HepG2 (cell line): ENCODE measurements around the gene WDR11. TPM values are rescaled to one million over a fixed set of nuclear protein-coding genes. Genes with fewer than 3 reads are reported as not detected.

ENCODE experiments used
- ATAC-seq: fragments of 200-7000 bp; cut with Tn5 transposase; 3 replicates; pipeline ENCODE4 v1.9.1; 2020; ENCODE audit warnings: mild to moderate bottlenecking, moderate library complexity
- BruUV-seq: library from RNA; stranded (reverse); fragments of 400-500 nt; replicated peaks from 2 replicates; lab custom pipeline; 2021; lab: Mats Ljungman, UMichigan
- CTCF ChIA-PET: fragments of 300-600 bp; formaldehyde crosslinking; extraction: SDS; loops from one replicate; lab custom pipeline; 2021; ENCODE audit warnings: low total read pairs, inconsistent platforms, low intra/inter-chr PET ratio; lab: Yijun Ruan, JAX
- POLR2A ChIA-PET: fragments of 350-600 bp; sonication (Branson Sonifier 250); formaldehyde crosslinking; loops from one replicate; lab custom pipeline; 2020; ENCODE audit warnings: antibody characterized with exemption, inconsistent platforms; lab: Yijun Ruan, JAX
- DNase-seq: peaks from one replicate; pipeline ENCODE4 v3.0.0-alpha.2; 2015; ENCODE audit warnings: low spot score
- FAIRE-seq: peaks from 3 replicates; lab custom pipeline; 2011; peaks lifted over from hg19 to GRCh38; lab: Jason Lieb, UNC
- H2AFZ ChIP-seq: one replicate; pipeline ENCODE4 v1.6.1; 2011; ENCODE audit warnings: low read length, inconsistent platforms
- H3K27ac ChIP-seq: fragments of 300-600 bp; 3 replicates; pipeline ENCODE4 v1.8.0; 2011; ENCODE audit warnings: mixed run types, mild to moderate bottlenecking, mixed read lengths, low read length, inconsistent platforms; ENCODE audit not compliant: insufficient read depth; ENCODE audit errors: extremely low read length
- H3K27me3 ChIP-seq, 2 experiments: fragments of 200-600 bp in 1 of 2; 2 replicates in 1 of 2; 3 replicates in 1 of 2; pipeline versions ENCODE4 v1.6.0 to v1.8.0; 2011; ENCODE audit warnings: low read length in 2 of 2, mild to moderate bottlenecking in 2 of 2, moderate library complexity in 2 of 2, inconsistent platforms in 1 of 2; ENCODE audit not compliant: insufficient read depth in 2 of 2, control insufficient read depth in 1 of 2
- H3K36me3 ChIP-seq, 2 experiments: fragments of 200-600 bp in 1 of 2; replicated peaks in 1 of 2; 2 replicates in 1 of 2; 3 replicates in 1 of 2; pipeline versions ENCODE4 v1.5.1 to v1.8.0; 2011; ENCODE audit warnings: low read length in 2 of 2, inconsistent platforms in 1 of 2; ENCODE audit not compliant: insufficient read depth in 2 of 2, control insufficient read depth in 1 of 2
- H3K4me1 ChIP-seq: 2 replicates; pipeline ENCODE4 v1.5.1; 2012; ENCODE audit warnings: low read length, inconsistent platforms; ENCODE audit not compliant: insufficient read depth
- H3K4me2 ChIP-seq: 2 replicates; pipeline ENCODE4 v1.6.0; 2011; ENCODE audit warnings: low read depth, low read length, inconsistent platforms
- H3K4me3 ChIP-seq, 3 experiments: fragments of 200-600 bp in 1 of 3; sonication (generic), shearing (Covaris generic) in 1 of 3; replicated peaks in 1 of 3; 2 replicates each; pipeline ENCODE4 v1.5.1; 2011 to 2016; ENCODE audit warnings: low read length in 3 of 3, inconsistent platforms in 2 of 3, low read depth in 2 of 3, mild to moderate bottlenecking in 2 of 3, control low read depth in 1 of 3, mixed read lengths in 1 of 3; ENCODE audit not compliant: insufficient read depth in 1 of 3
- H3K79me2 ChIP-seq: one replicate; pipeline ENCODE4 v1.6.1; 2011; ENCODE audit warnings: low read length, inconsistent platforms; ENCODE audit not compliant: insufficient read depth
- H3K9ac ChIP-seq: 2 replicates; pipeline ENCODE4 v1.6.0; 2011; ENCODE audit warnings: mild to moderate bottlenecking, low read depth, low read length, inconsistent platforms; ENCODE audit not compliant: insufficient read depth
- H3K9me3 ChIP-seq: 2 replicates; pipeline ENCODE4 v1.5.1; 2012; ENCODE audit warnings: mild to moderate bottlenecking, low read length
- H4K20me1 ChIP-seq: 2 replicates; pipeline ENCODE4 v1.6.0; 2011; ENCODE audit warnings: inconsistent platforms, mild to moderate bottlenecking, low read length, moderate library complexity; ENCODE audit not compliant: insufficient read depth
- AHR ChIP-seq: IDR thresholded peaks from 2 replicates; pipeline ENCODE4 v1.6.1; 2018; ENCODE audit warnings: missing genetic modification reagents, missing compliant biosample characterization
- ATRX ChIP-seq: sonication (generic); formaldehyde crosslinking; IDR thresholded peaks from 2 replicates; pipeline ENCODE4 v1.4.0; 2020; ENCODE audit warnings: missing genetic modification reagents, borderline replicate concordance
- FLYWCH1 ChIP-seq: sonication (generic); formaldehyde crosslinking; IDR thresholded peaks from 2 replicates; pipeline ENCODE4 v1.8.1; 2023; ENCODE audit warnings: mild to moderate bottlenecking, missing genetic modification reagents
- GFI1 ChIP-seq: sonication (generic); formaldehyde crosslinking; IDR thresholded peaks from 2 replicates; pipeline ENCODE4 v1.5.0; 2020; ENCODE audit warnings: missing genetic modification reagents, mild to moderate bottlenecking, borderline replicate concordance
- IRF2 ChIP-seq: IDR thresholded peaks from 2 replicates; pipeline ENCODE4 v1.6.1; 2018; ENCODE audit warnings: missing genetic modification reagents, missing compliant biosample characterization
- KLF11 ChIP-seq: IDR thresholded peaks from 2 replicates; pipeline ENCODE4 v1.6.1; 2016; ENCODE audit warnings: missing compliant biosample characterization
- MTA1 ChIP-seq: sonication (generic); formaldehyde crosslinking; IDR thresholded peaks from 2 replicates; pipeline ENCODE4 v1.4.0; 2020; ENCODE audit warnings: missing genetic modification reagents, mild to moderate bottlenecking, borderline replicate concordance
- RCOR2 ChIP-seq: IDR thresholded peaks from 2 replicates; pipeline ENCODE4 v1.6.1; 2016; ENCODE audit warnings: missing biosample characterization, missing genetic modification reagents
- TBX3 ChIP-seq: fragments of 450-650 bp; IDR thresholded peaks from 2 replicates; pipeline ENCODE4 v1.6.1; 2017; ENCODE audit warnings: antibody characterized with exemption, mild to moderate bottlenecking, inconsistent platforms, borderline replicate concordance
- ZFX ChIP-seq: sonication (generic); formaldehyde crosslinking; IDR thresholded peaks from 2 replicates; pipeline ENCODE4 v1.4.0; 2020; ENCODE audit warnings: mild to moderate bottlenecking, low read depth, missing genetic modification reagents, moderate library complexity
- ZNF292 ChIP-seq: sonication (generic); formaldehyde crosslinking; IDR thresholded peaks from 2 replicates; pipeline ENCODE4 v1.8.1; 2022; ENCODE audit warnings: mild to moderate bottlenecking, low read depth, missing genetic modification reagents, borderline replicate concordance
- ZNF382 ChIP-seq: sonication (generic); formaldehyde crosslinking; IDR thresholded peaks from 2 replicates; pipeline ENCODE4 v1.5.0; 2020; ENCODE audit warnings: missing genetic modification reagents, mild to moderate bottlenecking, borderline replicate concordance
- WGBS: methylation state at CpG from one replicate; pipeline ENCODE4 v1.1.6; 2017; ENCODE audit warnings: low lambda C conversion rate; 5-methylcytosine and 5-hydroxymethylcytosine counted together
- in situ Hi-C: cut with HindIII; loops from 2 replicates; pipeline ENCODE4 v1.10.0; 2017; ENCODE audit warnings: low pct_unique_long_range_greater_than_20kb; ENCODE audit not compliant: extremely low pct_ligation_motif_present
- intact Hi-C: fragments of 100-400 bp; cut with micrococcal nuclease; formaldehyde crosslinking; loops from one replicate; pipeline ENCODE4 v1.10.0; 2022; ENCODE audit not compliant: unreplicated experiment
- polyA plus RNA-seq, 8 experiments: library from polyadenylated mRNA; depleted of rRNA in 3 of 8; stranded (reverse) in 7 of 8; unstranded in 1 of 8; fragments of >200 nt; fragmentation: Illumina TruSeq in 4 of 8; extraction: Trizol in 4 of 8; gene quantifications; 2 replicates each; pipeline versions ENCODE4 v1.2.1 to v1.2.3, GENCODE V29; 2011 to 2016; ENCODE audit warnings: low read depth in 4 of 8, missing spikeins in 1 of 8, mixed read lengths in 1 of 8; ENCODE audit not compliant: insufficient read depth in 1 of 8
- total RNA-seq, 5 experiments: library from RNA; depleted of rRNA; stranded (reverse); fragments of >200 nt; fragmentation: Illumina TruSeq; extraction: Trizol; gene quantifications; 2 replicates each; pipeline ENCODE4 v1.2.3, GENCODE V29; 2016; ENCODE audit warnings: low read depth in 1 of 5
- TF ChIP-seq, protein P1 (sequence below): sonication (generic); formaldehyde crosslinking; IDR thresholded peaks from 2 replicates; pipeline ENCODE4 v1.5.0; 2020; ENCODE audit warnings: mild to moderate bottlenecking, missing genetic modification reagents
- TF ChIP-seq, protein P2 (sequence below): sonication (generic); formaldehyde crosslinking; IDR thresholded peaks from 2 replicates; pipeline ENCODE4 v1.4.0; 2020; ENCODE audit warnings: missing genetic modification reagents
- TF ChIP-seq, protein P3 (sequence below): sonication (generic); formaldehyde crosslinking; IDR thresholded peaks from 2 replicates; pipeline ENCODE4 v1.8.0; 2023; ENCODE audit warnings: mild to moderate bottlenecking, missing genetic modification reagents

The WDR11 gene
- total and polyA plus RNA-seq, 2 of the 13 experiments (the other 11 are each of a cell fraction or from before 2014, with no cell fraction given): 38.0 to 45.2 TPM

DNA sequence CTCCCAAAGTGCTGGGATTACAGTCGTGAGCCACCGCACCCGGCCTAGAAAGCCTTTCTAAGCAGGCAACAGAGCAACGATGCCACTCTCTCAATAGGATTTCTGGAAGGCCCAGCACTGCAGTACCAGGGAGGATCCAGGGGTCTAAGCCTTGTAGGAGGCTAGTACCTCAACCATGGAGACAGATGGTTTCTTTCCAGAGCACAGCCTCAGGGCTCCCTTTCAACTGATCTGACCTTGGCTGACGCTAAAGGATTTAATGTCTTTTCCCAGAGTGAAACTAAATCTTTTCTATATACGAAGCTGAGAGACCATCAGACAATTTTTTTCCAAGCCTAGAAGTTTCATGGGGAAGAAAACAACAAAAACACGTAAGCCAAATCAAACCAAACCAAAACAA is 78.0 kb downstream of the WDR11 start:
- H3K27me3 ChIP-seq: peaks cover 1 to 16% of the 10 kb centered on the region in 2 experiments; a peak in 3 of 5 replicates
- no peak for ATAC-seq
- POLR2A ChIA-PET: no interaction called here
- no peaks in the 10 kb centered on the region for H3K36me3 ChIP-seq
- no peak for FAIRE-seq
- 50% methylated on average over 7 of the region's 7 CpGs for WGBS
- H4K20me1 ChIP-seq: no peaks in the 10 kb centered on the region
- BruUV-seq: no TSS peak
- no peak overlapping the region for H2AFZ ChIP-seq
- H3K4me3 ChIP-seq: no peak overlapping the region
- H3K9ac ChIP-seq: no peak overlapping the region
- in situ Hi-C loops: no loop called here
- H3K27ac ChIP-seq: no peak overlapping the region
- H3K79me2 ChIP-seq: no peaks in the 10 kb centered on the region
- H3K4me1 ChIP-seq: no peaks in the 10 kb centered on the region
- H3K9me3 ChIP-seq: no peaks in the 10 kb centered on the region
- DNase-seq: no peak
- H3K4me2 ChIP-seq: no peak overlapping the region
- intact Hi-C loops: no loop called here
- CTCF ChIA-PET: no interaction called here
- no peak for TF ChIP-seq MTA1
- no peak for TF ChIP-seq ZNF292
- no peak for TF ChIP-seq FLYWCH1 (CRISPR knock-in tag)
- TF ChIP-seq ZFX (CRISPR knock-in tag): no peak
- TF ChIP-seq, protein P1, sequence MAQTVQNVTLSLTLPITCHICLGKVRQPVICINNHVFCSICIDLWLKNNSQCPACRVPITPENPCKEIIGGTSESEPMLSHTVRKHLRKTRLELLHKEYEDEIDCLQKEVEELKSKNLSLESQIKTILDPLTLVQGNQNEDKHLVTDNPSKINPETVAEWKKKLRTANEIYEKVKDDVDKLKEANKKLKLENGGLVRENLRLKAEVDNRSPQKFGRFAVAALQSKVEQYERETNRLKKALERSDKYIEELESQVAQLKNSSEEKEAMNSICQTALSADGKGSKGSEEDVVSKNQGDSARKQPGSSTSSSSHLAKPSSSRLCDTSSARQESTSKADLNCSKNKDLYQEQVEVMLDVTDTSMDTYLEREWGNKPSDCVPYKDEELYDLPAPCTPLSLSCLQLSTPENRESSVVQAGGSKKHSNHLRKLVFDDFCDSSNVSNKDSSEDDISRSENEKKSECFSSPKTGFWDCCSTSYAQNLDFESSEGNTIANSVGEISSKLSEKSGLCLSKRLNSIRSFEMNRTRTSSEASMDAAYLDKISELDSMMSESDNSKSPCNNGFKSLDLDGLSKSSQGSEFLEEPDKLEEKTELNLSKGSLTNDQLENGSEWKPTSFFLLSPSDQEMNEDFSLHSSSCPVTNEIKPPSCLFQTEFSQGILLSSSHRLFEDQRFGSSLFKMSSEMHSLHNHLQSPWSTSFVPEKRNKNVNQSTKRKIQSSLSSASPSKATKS (CRISPR knock-in tag): no peak
- TF ChIP-seq TBX3: no peak
- no peak for TF ChIP-seq GFI1 (CRISPR knock-in tag)
- TF ChIP-seq, protein P2, sequence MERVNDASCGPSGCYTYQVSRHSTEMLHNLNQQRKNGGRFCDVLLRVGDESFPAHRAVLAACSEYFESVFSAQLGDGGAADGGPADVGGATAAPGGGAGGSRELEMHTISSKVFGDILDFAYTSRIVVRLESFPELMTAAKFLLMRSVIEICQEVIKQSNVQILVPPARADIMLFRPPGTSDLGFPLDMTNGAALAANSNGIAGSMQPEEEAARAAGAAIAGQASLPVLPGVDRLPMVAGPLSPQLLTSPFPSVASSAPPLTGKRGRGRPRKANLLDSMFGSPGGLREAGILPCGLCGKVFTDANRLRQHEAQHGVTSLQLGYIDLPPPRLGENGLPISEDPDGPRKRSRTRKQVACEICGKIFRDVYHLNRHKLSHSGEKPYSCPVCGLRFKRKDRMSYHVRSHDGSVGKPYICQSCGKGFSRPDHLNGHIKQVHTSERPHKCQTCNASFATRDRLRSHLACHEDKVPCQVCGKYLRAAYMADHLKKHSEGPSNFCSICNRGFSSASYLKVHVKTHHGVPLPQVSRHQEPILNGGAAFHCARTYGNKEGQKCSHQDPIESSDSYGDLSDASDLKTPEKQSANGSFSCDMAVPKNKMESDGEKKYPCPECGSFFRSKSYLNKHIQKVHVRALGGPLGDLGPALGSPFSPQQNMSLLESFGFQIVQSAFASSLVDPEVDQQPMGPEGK (CRISPR knock-in tag): no peak
- TF ChIP-seq AHR (CRISPR knock-in tag): no peak
- TF ChIP-seq RCOR2 (CRISPR knock-in tag): no peak
- no peak for TF ChIP-seq ATRX
- TF ChIP-seq, protein P3, sequence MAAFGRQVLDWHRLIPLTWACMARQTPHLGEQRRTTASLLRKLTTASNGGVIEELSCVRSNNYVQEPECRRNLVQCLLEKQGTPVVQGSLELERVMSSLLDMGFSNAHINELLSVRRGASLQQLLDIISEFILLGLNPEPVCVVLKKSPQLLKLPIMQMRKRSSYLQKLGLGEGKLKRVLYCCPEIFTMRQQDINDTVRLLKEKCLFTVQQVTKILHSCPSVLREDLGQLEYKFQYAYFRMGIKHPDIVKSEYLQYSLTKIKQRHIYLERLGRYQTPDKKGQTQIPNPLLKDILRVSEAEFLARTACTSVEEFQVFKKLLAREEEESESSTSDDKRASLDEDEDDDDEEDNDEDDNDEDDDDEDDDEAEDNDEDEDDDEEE (CRISPR knock-in tag): no peak
- no peak for TF ChIP-seq KLF11 (CRISPR knock-in tag)
- no peak for TF ChIP-seq ZNF382 (CRISPR knock-in tag)
- no peak for TF ChIP-seq IRF2 (CRISPR knock-in tag)
